ENCODE results near the gene DOK4.

GRCh38 chr16:57445510-57445909, 40.8 kb downstream of the DOK4 start:
- TF ChIP-seq, protein P1, sequence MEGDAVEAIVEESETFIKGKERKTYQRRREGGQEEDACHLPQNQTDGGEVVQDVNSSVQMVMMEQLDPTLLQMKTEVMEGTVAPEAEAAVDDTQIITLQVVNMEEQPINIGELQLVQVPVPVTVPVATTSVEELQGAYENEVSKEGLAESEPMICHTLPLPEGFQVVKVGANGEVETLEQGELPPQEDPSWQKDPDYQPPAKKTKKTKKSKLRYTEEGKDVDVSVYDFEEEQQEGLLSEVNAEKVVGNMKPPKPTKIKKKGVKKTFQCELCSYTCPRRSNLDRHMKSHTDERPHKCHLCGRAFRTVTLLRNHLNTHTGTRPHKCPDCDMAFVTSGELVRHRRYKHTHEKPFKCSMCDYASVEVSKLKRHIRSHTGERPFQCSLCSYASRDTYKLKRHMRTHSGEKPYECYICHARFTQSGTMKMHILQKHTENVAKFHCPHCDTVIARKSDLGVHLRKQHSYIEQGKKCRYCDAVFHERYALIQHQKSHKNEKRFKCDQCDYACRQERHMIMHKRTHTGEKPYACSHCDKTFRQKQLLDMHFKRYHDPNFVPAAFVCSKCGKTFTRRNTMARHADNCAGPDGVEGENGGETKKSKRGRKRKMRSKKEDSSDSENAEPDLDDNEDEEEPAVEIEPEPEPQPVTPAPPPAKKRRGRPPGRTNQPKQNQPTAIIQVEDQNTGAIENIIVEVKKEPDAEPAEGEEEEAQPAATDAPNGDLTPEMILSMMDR (IDR thresholded peaks at IDR 0.05): no peak
- no peak for TF ChIP-seq EZH2 (IDR thresholded peaks at IDR 0.05; ENCODE audit: borderline replicate concordance, insufficient read depth, low read depth, low read length, poor library complexity, severe bottlenecking)
